Superior temporal gyrus (tissue), 1 donor: ENCODE results near the gene EIF6.
"Not testable (repeated sequence)": the region's sequence is repeated elsewhere in the genome, so short reads cannot be mapped to it uniquely, and the experiment has no call there.

Experiments
- DNase-seq: peaks from one replicate; pipeline ENCODE4 v3.0.0-alpha.2; 2016; ENCODE audit errors: extremely low spot score

The EIF6 gene

DNA sequence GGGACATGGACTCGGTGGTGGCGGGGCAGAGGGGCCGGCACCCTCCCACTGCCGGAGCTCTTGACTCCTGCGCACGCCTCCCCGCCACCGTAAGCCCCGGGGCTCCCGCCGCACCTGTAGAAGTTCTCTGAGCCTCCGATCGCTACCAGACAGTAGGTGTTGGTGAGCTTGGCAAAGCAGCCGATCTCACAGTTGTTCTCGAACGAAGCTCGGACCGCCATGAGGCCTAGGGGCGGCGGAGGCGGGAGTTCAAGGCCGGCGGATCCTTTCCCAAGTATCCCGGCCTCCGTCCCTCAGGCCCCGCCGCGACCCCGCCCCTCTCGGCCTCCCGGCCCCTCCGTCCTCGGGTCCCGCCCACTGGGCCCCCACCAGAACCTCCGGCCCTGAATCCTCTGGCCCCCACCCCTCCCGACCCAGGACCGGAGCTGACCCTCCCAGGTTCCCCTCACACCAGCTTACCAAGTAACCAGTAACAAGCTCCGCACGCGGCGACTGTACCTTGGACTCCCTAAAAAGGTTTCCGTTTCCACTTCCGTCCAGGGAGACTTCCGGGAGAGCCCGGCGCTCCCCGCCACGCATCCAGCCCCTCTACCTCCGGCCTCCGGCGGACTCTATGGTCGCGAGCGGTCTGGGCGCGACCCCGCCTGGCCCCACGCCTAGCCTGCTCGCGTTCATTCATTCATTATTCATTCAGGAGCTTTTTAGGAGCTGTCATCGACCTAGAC is at the start of gene EIF6:
TSS of gene EIF6 (minus strand) at position 506 of the 725 bp plus-strand sequence. CDS start at position 221, 285 bp downstream.
- DNase-seq: peak; percentile 80

DNA sequence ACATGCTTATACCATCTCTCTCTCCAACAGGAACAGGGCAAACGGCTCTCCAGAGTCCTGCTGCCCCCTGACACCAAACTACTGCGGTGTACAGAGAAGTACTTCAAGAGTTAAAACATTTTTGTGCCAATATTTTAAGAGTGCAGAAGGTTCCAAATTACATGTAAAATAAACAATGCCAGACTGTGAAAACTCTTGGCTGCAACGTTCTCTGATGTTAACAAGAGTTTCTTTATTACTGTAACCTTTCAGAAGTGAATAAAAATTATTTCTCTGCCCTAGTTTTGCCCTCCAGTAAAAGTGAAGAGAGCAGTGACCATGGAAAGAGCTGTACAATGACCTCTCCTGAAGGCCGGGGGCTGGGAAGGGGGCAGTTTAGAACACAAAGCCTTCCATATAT is 49.0 kb upstream of the EIF6 start:
- no peak for DNase-seq

DNA sequence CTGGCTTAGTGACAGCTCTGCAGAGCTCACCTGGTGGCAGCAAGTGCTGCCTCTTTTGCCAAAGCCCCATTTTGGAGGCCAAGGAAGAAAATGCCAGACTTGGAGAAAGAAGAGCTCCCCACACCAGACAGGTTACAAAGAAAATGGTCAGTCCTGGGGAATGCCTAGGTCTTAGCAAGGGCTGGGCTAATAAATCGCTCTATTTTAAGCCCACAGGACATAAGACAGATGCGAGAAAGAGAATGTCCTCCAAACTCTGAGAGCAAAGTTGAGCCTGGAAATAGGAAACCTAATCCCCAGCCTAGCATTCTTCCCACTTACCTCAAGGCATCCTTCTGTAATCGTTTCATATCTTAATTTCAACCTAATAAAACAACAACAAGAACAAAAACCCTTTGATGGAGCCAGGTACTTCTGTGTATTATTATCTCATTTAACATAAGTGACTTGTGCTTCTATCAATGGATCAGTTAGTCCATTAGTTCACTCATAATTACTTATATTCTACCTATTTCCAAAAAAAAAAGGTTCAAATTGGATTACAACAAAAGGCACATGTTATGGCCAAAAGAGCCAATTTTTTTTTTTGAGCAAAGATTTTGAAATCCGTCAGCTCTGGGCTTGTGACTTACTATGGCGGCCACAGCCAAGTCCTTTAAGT is 48.1 kb upstream of the EIF6 start:
- no peak for DNase-seq

DNA sequence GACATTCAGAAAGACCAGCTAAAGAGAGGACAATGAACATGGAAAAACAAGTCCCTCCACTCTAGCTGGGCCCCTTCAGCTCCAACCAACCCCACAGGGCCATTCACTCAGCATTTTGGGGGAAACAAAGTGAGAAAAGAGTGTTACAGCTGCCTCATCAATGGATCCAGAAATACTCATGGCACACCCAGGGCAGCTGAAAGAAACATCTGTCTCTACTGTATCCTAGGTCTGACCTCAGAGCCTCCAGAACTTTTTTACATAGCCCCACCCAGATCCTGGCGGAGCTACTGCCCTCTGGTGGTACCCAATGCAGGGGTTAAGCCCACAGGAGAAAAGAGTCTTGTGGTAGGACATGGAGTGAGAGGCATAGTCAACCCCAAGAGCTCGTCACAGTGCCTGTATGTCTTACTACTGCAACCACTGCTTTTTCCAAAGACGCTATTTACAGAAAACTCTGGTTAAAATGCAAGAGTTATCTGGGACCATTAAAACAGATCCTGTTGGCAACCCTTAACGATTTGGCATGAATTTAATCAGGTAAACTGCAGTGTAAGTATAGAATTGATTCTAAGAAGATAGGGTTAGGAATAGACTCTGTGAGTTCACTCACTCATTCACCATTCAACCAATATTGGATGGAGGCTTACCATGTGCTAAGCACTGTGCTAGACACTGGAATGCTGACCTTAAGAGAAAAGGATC is 45.0 kb upstream of the EIF6 start:
- no peak for DNase-seq

DNA sequence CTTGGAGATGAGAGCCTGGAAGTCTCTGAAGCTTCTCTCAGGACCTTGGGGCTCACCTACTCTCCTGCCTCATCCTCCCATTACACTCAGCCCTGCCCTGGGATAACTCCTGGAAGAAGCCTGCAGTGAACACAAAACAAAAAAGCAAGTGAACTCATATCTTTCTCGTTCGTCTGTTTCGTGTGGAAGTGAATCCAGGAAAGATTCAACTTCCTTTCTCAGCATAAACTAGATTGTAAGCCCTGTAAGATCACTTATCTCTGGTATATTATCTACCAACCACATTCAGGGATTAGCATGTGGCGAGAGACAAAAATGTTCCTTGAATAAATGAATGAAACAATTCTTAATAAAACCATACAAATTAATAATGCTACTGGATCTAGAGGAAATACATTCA is 44.1 kb upstream of the EIF6 start:
- no peak for DNase-seq

DNA sequence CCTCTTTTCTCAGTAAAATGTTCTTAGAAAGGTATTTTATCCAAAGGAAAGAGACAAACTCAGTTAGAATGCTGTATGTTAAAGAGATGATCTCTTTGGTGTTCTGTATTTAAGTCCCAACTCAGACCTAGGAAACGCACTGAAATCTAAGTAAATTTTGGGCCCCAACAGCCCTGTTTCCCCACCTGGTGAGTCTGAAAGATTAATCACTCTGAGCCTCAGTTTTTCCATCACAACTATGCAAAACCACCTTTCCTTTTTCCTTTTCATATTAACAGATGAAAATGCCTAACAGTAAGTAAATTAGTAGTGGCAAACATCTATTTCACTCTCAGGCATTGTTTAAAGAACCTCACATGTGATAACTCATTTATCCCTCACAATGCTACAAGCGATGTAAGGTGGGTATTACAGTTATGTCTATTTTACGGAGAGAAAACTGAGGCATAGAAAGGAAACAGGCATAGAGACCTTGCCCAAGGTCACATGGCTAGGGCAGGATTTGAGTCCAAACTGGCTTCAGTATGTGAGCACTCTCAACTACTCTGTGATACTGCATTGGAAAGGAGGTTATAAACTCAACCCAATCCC is 43.6 kb upstream of the EIF6 start:
- no peak for DNase-seq

DNA sequence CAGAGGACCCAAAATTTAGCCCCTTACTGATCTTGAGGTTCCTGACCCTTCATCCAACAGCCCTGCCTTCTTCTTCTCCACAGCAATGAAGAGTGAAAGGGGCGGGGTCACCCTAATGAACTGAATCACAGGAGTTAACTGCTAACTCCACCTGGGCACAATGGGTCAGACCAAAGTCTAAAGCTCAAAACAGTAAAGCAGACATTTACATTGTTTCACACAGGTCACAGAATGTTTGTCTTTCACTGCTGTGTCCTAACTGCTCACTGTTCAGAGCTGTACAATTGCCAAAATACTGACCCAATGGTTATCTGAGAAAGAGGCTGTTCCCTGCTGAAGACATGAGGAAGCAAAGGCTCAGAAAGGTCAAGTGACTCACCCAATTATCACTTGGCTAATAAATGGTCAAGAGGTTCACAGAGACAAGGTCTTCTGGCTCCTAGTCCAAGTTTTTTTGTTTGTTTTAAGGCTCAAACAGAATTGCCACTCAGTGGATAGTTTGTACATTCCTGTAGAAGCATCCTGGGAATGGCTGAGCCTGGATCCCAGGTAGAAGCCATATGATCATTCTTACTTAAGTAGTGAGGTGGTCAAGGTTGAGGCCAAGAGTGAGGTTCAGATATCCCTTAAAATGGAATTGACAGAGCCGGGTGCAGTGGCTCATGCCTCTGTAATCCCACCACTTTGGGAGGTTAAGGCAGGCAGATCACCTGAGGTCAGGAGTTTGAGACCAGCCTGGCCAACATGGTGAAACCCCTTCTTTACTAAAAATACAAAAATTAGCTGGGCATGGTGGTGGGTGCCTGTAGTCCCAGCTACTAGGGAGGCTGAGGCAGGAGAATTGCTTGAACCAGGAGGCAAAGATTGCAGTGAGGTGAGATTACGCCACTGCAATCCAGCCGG is 42.8 kb upstream of the EIF6 start:
- DNase-seq: no peak

DNA sequence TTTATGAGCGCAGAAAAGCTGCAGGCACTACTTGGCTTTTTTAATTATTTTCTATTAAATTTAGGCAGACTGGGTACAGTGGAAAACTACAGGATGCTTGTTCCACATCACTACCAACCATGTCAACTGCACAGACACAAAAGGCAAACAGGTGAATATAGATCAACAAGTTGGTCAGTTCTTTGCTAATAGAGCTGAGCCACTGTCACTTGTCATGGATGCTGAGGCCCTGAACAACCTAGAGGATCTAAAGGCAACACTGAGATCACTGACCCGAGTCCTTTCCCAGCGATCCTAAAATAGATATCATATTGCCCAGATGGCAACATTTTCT is 42.1 kb upstream of the EIF6 start:
- DNase-seq: no peak

DNA sequence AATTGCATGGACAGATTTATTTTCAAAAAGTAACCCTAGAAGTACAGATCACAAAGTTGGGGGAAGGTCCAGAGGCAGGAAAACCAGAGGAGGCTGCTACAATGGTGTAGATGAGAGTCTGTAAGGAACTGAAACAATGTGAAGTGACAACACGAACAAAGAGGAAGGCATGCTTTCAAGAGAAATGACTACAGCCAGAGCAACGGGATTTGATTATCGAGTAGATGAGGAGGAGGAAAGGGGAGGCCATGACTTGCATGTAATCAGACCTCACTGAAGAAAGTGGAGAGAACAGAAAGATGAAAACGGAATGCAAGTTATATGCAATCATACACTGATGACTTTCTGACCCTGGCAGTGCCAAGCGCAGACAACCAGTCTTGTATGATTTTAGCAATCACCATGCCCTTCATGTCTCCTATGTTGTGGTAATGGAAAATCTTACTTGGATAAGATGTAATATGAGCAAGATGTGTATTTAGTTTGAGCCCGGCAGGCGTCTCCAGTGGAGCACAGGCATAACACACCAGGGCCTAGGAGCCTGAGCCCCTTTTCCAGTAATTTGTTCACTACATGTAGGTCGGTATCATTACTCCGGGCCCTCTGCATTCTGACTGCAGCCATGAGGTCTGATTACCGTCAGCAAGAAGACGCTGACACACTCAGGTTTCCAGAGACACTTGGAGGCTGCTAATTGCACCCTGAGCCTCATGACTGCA is 41.6 kb upstream of the EIF6 start:
- no peak for DNase-seq

DNA sequence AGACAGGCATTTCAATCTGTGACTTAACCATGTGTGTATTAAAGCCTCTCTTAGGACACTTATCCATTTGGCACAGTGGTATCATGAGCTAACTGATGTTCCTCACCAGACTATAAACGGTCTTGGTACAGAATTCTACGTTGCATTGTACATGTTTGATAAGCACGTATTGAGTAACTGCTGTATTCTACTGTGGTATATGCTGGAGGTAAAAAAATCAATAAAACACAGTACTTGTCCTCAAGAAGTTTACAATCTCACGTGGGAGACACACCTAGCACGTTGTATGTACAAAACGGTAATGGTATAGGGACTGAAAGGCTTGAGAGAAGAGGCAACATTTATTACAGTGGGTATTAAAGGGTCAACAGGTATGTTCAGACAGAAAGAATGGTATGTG is 40.8 kb upstream of the EIF6 start:
- no peak for DNase-seq

DNA sequence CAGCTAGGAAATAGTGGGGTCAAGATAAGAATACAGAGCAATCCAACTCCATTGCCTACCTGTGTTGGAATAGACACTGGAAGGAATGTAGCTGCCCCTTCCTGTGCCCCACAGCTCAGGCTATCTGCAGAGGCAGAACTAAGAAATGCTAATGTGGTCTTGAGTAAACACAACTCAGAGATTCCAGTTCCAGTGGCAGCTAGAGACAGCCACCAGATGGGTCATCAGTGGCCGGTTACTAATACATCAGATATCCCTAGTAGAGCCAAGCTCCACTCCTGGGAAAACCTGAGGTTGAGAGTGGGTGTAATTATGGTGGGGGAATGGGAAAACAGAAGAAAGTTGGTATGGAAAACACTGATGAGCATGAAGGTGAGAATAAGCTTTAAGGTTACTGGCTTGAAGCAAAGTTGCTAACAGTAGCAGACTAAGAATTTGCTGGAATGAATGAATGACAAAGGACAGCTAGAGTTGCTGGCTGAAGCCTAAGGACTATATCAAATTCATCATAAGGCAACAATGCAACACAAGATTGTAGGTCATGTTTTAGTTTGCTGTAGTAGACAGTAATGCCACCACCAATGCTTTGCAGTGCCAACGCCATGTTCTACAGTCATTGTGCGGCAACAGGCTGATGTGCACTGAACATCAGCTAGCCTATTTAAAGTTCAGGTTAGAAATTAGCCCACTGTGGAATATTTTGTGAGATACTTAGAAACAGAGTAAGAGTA is 36.0 kb upstream of the EIF6 start:
- no peak for DNase-seq

DNA sequence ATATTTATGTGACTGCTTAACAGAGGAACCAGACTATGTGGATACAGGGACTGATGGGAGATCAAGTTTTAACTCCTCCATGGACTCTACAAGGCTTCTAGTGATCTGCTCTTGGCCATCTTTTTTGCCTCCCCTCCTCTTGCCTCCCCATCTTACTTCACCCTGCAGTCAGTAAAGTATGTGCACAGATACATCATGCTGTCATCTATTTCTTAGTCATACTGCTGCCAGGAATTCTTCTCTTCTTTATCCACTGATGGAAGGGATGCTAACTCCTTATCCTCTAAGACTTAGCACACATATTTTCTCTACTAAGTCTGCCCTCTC is 35.3 kb upstream of the EIF6 start:
- DNase-seq: no peak

DNA sequence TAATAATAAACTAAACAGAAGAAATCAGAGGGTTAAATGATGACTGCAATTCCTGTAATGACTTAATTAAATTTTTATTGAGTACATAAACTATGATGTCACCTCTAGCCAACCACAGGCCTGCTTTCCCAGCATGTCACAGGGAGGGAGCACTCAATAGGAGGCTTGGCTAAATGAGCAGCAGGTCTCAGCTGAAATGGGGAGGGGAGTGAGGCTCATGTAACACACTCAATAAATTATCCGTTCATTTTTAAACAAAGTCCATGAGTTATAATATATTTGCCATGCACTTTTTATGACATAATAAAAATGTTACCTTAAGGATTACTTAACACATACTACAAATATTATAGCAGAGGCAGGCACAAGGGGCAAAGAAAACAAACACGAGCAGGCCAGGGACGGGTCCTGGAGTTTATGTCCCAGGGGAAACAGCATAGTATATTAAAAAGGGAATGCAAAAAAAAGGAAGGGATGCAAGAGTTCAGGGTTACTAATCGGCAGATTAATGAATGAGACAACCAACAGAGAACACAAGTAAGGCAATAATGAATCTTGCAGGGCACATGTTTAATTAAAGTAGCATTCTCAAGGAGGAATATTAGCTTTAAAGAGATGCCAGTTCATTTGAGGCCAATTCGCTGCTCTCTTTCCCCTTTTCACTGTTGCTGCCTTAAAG is 34.8 kb upstream of the EIF6 start:
- DNase-seq: no peak

DNA sequence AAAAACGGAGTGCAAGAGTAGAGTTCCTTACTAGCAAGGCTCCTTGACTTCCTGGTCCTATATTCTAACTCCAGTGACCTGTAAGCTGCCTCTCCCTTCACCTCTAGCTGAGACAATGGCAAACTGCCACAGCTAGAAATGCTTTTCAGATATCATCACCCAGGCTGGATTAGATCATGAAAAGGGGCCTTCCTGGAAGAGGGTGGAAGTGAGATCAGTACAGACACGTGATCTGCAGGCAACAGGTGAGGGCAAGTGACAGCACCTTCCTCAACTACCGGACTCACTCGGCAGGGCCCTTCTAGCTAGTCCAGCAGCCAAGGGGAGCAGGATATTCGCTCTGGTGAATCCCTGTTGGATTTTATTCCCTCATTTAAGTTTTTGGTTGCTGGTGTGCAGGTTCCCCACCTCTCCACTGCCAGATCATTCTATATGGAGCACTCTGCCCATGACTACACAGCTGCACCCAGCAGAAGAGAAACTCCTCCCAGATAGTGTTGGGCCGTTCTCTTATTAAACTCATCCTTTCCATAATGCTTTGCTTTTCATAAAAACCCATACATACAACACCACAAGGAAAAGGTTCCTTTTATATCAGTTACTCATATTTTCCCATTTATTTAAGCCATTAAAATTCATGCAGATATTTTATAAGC is 34.1 kb upstream of the EIF6 start:
- DNase-seq: no peak

DNA sequence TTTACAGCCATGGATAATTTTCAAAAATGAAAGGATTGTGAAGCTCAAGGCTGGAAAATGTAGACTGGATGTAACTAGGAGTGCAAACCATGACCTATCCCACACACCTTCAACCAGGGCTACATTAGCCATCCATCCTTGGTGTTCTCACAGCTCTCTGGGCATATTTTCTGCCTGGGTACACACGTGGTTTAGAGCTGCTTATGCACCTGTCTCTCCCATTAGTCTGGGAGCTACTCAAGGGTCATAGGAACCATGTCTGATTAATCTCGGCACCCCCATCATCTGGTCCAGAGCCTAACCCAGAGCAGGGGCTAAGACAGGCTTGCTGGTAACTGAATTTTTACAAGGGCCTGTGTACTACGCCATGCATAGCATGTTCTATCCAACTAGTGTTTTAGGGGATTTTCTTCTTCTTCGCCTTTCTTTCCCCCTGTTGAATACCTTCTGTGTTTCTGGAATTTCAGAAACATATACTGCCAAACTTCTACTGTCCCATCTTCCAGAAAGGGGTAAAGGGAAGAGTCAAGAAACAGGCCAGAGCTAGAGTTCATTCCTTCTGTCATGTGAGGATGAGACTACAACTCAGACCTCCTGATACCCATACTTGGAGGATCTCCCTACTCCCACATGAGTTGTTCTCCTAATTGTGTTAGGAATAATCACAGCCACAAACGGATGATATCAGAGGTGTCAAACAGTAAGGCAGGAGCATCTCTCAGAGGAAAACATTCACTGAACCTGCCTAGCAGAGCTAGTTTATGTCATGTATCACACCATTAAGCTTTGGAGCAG is 33.0 kb upstream of the EIF6 start:
- no peak for DNase-seq

DNA sequence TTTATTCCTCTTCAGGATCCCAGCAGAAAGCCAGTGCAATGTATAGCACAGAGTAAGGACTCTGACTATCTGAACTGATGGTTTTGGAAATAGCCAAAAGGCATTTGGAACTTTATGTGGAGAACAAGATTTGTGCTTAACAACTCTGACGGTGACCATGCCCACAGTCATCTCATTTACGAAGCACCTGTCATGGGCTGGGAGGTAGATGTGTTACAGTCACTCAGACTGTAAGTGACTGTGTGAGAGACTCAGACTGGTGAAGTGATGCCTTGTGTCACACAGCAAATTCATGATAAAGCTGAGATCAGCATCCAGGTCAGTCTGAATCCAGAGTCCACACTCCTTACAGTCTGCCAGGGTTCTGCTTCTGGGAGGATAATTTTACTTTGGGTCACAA is 31.5 kb upstream of the EIF6 start:
- no peak for DNase-seq

DNA sequence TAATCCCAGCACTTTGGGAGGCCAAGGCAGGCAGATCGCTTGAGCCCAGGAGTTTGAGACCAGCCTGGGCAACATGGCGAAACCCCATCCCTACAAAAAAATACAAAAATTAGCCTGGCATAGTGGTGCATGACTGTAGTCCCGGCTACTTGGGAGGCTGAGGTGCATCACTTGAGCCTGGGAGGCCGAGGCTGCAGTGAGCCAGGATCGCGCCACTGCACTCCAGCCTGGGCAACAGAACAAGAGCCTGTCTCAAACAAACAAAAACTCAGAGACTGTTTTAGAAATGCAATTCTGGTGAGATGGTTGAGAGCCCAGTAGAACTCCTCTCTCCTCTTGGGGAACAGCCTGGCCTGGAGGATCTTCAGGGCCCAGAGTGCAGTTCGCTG is 31.1 kb upstream of the EIF6 start:
- DNase-seq: not testable (repeated sequence)

DNA sequence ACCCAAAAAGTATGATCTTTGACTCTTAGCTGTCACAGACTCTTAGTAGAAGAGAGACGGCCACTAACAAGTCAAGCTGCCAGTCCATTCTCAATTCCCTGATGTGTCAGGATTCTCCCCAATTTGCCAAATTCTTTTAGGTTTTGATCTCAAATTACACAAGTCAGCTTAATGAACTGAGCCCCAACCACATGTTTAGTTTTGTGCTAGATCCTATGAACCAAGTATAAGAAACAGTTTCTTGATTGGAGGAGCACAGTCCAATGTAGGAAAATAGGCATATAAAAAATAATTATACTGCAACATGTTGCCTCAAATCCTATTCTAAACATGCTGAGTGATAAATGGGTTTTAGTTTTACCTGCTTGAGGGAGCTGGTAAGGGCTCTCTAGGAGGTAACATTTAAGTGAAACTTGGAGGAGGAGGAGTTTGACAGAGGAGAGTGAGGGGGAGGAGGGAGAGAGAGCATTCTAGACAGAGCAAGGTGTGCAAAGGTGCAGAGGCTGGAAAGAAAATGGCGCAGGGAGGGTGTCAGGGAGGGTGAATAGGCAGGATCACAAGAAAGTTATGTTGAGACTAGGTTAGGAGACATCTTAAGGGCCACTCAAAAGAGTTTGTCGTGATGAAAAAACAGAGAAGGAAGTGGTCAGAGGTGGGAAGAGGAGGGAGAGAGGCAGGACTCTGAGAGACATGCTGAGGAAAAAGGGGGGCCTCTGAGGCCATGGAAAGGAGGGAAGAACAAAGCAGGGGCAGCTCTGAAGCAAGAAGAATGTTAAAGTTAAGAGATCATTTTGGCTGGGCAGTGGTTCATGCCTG is 30.5 kb upstream of the EIF6 start:
- no peak for DNase-seq
